K562 (cell line): Measurements from ENCODE around the gene RINL. TPM values are rescaled to one million over a fixed set of nuclear protein-coding genes. Genes with fewer than 3 reads are reported as not detected.
A peak's percentile ranks its signal among the peaks of the same experiment; 100 is the strongest.

Source experiments
- CREB1 ChIP-seq, 2 experiments: sonication (generic) in 1 of 2; formaldehyde crosslinking in 1 of 2; IDR thresholded peaks; 2 replicates each; pipeline versions ENCODE4 v1.6.1 to v1.8.0; 2012 to 2022; ENCODE audit warnings: inconsistent platforms in 1 of 2, mild to moderate bottlenecking in 1 of 2, missing genetic modification reagents in 1 of 2, moderate library complexity in 1 of 2
- CXXC5 ChIP-seq: fragments of 250-450 bp; sonication (Bioruptor Pico); IDR thresholded peaks from 2 replicates; pipeline ENCODE4 v1.8.0; 2022; ENCODE audit warnings: inconsistent platforms, mild to moderate bottlenecking, moderate library complexity
- DACH1 ChIP-seq: fragments of 450-650 bp; IDR thresholded peaks from 2 replicates; pipeline ENCODE4 v1.6.1; 2018; ENCODE audit not compliant: partially characterized antibody
- DNMT1 ChIP-seq: fragments of 450-650 bp; IDR thresholded peaks from 2 replicates; pipeline ENCODE4 v1.6.1; 2016; ENCODE audit warnings: antibody characterized with exemption, mild to moderate bottlenecking
- GABPB2 ChIP-seq: fragments of 250-450 bp; sonication (Bioruptor Pico); conservative IDR thresholded peaks from 2 replicates; pipeline ENCODE4 v1.5.1; 2021; ENCODE audit warnings: mild to moderate bottlenecking
- HDAC6 ChIP-seq: IDR thresholded peaks from 2 replicates; pipeline ENCODE4 v1.6.1; 2012; ENCODE audit warnings: low read depth, mild to moderate bottlenecking, control low read depth, inconsistent platforms, low read length, moderate library complexity
- HDGF ChIP-seq: fragments of 450-650 bp; IDR thresholded peaks from 2 replicates; pipeline ENCODE4 v1.6.1; 2016
- HNRNPH1 ChIP-seq: fragments of 200-400 bp; formaldehyde crosslinking; optimal IDR thresholded peaks from 2 replicates; pipeline ENCODE3; 2017; ENCODE audit warnings: low read depth, mild to moderate bottlenecking, low read length, moderate library complexity
- HNRNPK ChIP-seq: fragments of 200-400 bp; formaldehyde crosslinking; IDR thresholded peaks from one replicate; pipeline ENCODE4 v1.6.1; 2018; ENCODE audit warnings: mild to moderate bottlenecking, low read depth, low read length; ENCODE audit not compliant: poor library complexity, severe bottlenecking
- IFI16 ChIP-seq: fragments of 250-450 bp; sonication (Bioruptor Pico); IDR thresholded peaks from 2 replicates; pipeline ENCODE4 v2.1.2; 2022; ENCODE audit warnings: mild to moderate bottlenecking, inconsistent platforms
- NELFE ChIP-seq: IDR thresholded peaks from 2 replicates; pipeline ENCODE4 v1.6.1; 2011; ENCODE audit warnings: mild to moderate bottlenecking; ENCODE audit not compliant: insufficient read depth, insufficient read length
- NR4A1 ChIP-seq, 2 experiments: fragments of 250-450 bp in 1 of 2; fragments of 450-650 bp in 1 of 2; sonication (Bioruptor Pico) in 1 of 2; IDR thresholded peaks; 2 replicates each; pipeline versions ENCODE4 v1.4.0 to v1.6.1; 2016 to 2020; ENCODE audit warnings: mild to moderate bottlenecking in 2 of 2, missing compliant biosample characterization in 1 of 2, missing genetic modification characterization in 1 of 2, moderate library complexity in 1 of 2
- OTX1 ChIP-seq: fragments of 450-650 bp; formaldehyde crosslinking; IDR thresholded peaks from 2 replicates; pipeline ENCODE4 v1.4.0; 2022; ENCODE audit warnings: mild to moderate bottlenecking
- RBM14 ChIP-seq: fragments of 200-400 bp; formaldehyde crosslinking; IDR thresholded peaks from 2 replicates; pipeline ENCODE4 v1.6.1; 2018; ENCODE audit warnings: low read depth, mild to moderate bottlenecking, low read length, moderate library complexity, borderline replicate concordance; ENCODE audit not compliant: insufficient read depth
- SIN3B ChIP-seq: fragments of 450-650 bp; IDR thresholded peaks from 2 replicates; pipeline ENCODE4 v1.6.1; 2017; ENCODE audit warnings: low read depth, mild to moderate bottlenecking, moderate library complexity
- SIX5 ChIP-seq, 2 experiments: IDR thresholded peaks; 2 replicates each; pipeline ENCODE4 v1.6.1; 2011; ENCODE audit warnings: low read length in 2 of 2, borderline replicate concordance in 1 of 2, low read depth in 1 of 2, mild to moderate bottlenecking in 1 of 2, moderate library complexity in 1 of 2; ENCODE audit not compliant: insufficient read depth in 1 of 2
- U2AF2 ChIP-seq: fragments of 200-400 bp; formaldehyde crosslinking; optimal IDR thresholded peaks from 2 replicates; pipeline ENCODE3; 2017; ENCODE audit warnings: low read depth, mild to moderate bottlenecking, low read length
- ZNF165 ChIP-seq: fragments of 250-450 bp; sonication (Bioruptor Pico); IDR thresholded peaks from 2 replicates; pipeline ENCODE4 v1.4.0; 2020; ENCODE audit warnings: borderline replicate concordance
- ZNF76 ChIP-seq: fragments of 250-450 bp; sonication (Bioruptor Pico); IDR thresholded peaks from 2 replicates; pipeline ENCODE4 v1.4.0; 2020; ENCODE audit warnings: mild to moderate bottlenecking, moderate library complexity, borderline replicate concordance
- polyA plus RNA-seq, 8 experiments: library from polyadenylated mRNA; depleted of rRNA in 4 of 8; stranded (reverse) in 5 of 8; unstranded in 3 of 8; fragments of >200 nt; fragmentation: Nextera tagmentation in 2 of 8; fragmentation: Illumina TruSeq in 1 of 8; extraction: Ambion mirVana in 2 of 8; extraction: Trizol in 1 of 8; gene quantifications; 2 replicates each; pipeline versions ENCODE4 v1.2.1 to v1.2.3, GENCODE V29; 2011 to 2014; ENCODE audit warnings: inconsistent platforms in 1 of 8, missing spikeins in 1 of 8
- total RNA-seq, 7 experiments: library from RNA; depleted of rRNA in 6 of 7; stranded (reverse); fragments of >200 nt in 6 of 7; fragmentation: Illumina TruSeq in 2 of 7; extraction: Trizol in 2 of 7; gene quantifications; 2 replicates each; pipeline versions ENCODE4 v1.2.1 to v1.2.3, GENCODE V29; 2011 to 2021; ENCODE audit warnings: low replicate concordance in 1 of 7
- TF ChIP-seq, protein P1 (sequence below): fragments of 250-450 bp; sonication (Bioruptor Pico); IDR thresholded peaks from 2 replicates; pipeline ENCODE4 v1.5.0; 2021; ENCODE audit warnings: mild to moderate bottlenecking, moderate library complexity
- TF ChIP-seq, protein P2 (sequence below): IDR thresholded peaks from 2 replicates; pipeline ENCODE4 v1.6.1; 2011; ENCODE audit not compliant: insufficient read length; ENCODE audit errors: extremely low read depth
- TF ChIP-seq, protein P3 (sequence below): fragments of 250-450 bp; sonication (Bioruptor Pico); IDR thresholded peaks from 2 replicates; pipeline ENCODE4 v1.8.0; 2021; ENCODE audit warnings: borderline replicate concordance, mild to moderate bottlenecking, moderate library complexity; ENCODE audit not compliant: poor library complexity, severe bottlenecking

Gene RINL
- total and polyA plus RNA-seq, 9 of the 15 experiments (the other 6 are each of a cell fraction or from before 2014, with no cell fraction given): 0.82 to 10.9 (median 4.9) TPM

DNA sequence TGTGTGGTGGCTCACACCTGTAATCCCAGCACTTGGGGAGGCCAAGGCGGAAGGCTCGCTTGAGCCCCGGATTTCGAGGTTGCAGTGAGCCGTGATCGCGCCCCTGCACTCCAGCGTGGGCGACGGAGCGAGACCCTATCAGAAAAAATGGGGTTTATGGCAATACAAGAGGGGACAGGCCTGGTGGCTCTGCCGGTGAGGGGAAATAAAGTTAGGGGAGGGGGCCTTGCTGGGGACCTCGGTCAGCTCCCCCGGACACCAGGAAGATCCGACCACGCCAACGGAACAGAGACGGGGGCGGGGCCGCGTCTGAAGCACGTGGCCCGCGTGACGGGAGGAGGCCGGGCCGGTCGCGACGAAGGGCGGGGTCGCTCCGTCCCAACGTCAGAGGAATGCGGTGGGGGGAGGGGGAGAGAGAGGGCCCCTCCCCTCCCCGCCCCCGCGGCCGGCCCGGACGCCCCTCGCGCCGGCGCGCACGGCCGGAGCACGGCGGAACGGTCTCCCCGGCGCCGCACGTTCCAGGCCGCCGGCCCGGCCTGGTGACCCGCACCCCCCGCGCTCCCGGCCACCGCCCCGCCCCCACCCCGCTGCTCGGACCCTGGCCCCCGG, 26.3 kb downstream of the RINL start (continued):
- TF ChIP-seq, protein P1, sequence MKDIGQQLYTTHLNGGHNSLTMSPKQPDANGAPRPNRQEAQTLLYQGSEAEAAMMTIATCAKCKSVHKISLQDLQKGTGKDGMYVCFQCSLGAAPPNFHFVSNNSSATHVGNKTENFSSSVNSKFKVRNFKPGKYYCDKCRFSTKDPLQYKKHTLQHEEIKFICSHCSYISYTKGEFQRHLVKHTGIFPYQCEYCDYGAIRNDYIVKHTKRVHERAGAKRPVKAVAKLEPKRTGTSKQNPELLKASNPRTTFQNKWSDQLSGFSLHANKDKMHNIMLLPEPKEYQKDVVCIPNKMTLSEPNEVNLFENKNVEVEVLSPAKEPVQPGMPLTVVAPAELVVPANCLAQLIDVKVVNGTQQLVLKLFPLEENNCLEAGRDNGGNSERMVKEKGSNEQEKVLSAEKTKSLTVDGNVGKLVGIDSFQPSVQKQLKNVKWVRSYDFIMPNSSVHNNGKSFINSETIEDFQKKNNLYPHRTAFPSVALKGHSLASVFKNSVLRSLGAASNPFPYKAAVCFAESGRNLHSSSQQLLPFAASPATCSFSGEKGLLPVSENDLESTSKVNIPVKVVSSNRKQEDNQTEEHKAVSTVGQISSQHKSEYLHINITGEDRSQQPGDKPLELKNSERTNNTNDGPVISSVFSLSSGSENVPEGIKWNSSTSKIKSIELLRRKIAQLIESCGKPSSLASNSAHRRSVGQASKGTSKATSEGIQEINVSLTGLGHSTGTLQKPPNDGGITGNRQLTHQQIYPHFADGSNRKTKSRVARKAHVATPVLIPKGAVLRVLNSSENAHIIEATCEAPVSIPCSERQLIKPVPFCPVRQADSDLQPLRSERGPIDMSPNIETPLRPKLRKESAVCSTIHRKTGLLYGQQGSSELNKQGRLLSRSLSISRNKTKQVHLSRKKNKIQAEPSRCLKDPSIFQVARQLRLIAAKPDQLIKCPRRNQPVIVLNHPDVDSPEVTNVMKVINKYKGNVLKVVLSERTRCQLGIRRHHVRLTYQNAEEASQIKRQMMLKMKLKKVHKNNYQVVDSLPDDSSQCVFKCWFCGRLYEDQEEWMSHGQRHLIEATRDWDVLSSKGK (CRISPR knock-in tag): no peak
- TF ChIP-seq HNRNPK: no peak
- TF ChIP-seq, protein P2, sequence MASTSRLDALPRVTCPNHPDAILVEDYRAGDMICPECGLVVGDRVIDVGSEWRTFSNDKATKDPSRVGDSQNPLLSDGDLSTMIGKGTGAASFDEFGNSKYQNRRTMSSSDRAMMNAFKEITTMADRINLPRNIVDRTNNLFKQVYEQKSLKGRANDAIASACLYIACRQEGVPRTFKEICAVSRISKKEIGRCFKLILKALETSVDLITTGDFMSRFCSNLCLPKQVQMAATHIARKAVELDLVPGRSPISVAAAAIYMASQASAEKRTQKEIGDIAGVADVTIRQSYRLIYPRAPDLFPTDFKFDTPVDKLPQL: no peak
- TF ChIP-seq HNRNPH1: no peak
- TF ChIP-seq ZNF76 (CRISPR knock-in tag): no peak
- TF ChIP-seq HDAC6: no peak
- no peak for TF ChIP-seq DACH1
- TF ChIP-seq, protein P3, sequence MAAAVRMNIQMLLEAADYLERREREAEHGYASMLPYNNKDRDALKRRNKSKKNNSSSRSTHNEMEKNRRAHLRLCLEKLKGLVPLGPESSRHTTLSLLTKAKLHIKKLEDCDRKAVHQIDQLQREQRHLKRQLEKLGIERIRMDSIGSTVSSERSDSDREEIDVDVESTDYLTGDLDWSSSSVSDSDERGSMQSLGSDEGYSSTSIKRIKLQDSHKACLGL (CRISPR knock-in tag): peak; percentile 70
- no peak for TF ChIP-seq SIN3B
- TF ChIP-seq NELFE: no peak
- TF ChIP-seq IFI16 (CRISPR knock-in tag): no peak
- TF ChIP-seq CREB1 (IDR thresholded peaks at IDR 0.05): peak; percentile 95
- peak; percentile 91 for TF ChIP-seq CREB1 (CRISPR knock-in tag; IDR thresholded peaks at IDR 0.05)
- no peak for TF ChIP-seq HDGF
- TF ChIP-seq CXXC5 (CRISPR knock-in tag): peak; percentile 94
- TF ChIP-seq OTX1 (CRISPR knock-in tag): no peak
- TF ChIP-seq SIX5 (IDR thresholded peaks at IDR 0.05; ENCODE audit: borderline replicate concordance in 1 of 2, insufficient read depth in 1 of 2, low read depth in 1 of 2, low read length in 2 of 2): no peak
- TF ChIP-seq ZNF165: no peak
- TF ChIP-seq DNMT1: no peak
- no peak for TF ChIP-seq RBM14
- no peak for TF ChIP-seq GABPB2 (CRISPR knock-in tag)
- TF ChIP-seq NR4A1 (CRISPR knock-in tag; IDR thresholded peaks at IDR 0.05): no peak
- TF ChIP-seq NR4A1 (tag; IDR thresholded peaks at IDR 0.05): peak; percentile 45; the same call in 1 of the 2 replicates
- no peak for TF ChIP-seq U2AF2
